Nucleus accumbens (tissue), 56 donors: ENCODE measurements around the gene APOO.
"Not testable (repeated sequence)": the region's sequence is repeated elsewhere in the genome, so short reads cannot be mapped to it uniquely, and the experiment has no call there.

ENCODE experiments used
- DNase-seq, 56 donors: peaks; one replicate each; lab custom pipeline; 2025; lab: John Stamatoyannopoulos, UW

The APOO gene

DNA sequence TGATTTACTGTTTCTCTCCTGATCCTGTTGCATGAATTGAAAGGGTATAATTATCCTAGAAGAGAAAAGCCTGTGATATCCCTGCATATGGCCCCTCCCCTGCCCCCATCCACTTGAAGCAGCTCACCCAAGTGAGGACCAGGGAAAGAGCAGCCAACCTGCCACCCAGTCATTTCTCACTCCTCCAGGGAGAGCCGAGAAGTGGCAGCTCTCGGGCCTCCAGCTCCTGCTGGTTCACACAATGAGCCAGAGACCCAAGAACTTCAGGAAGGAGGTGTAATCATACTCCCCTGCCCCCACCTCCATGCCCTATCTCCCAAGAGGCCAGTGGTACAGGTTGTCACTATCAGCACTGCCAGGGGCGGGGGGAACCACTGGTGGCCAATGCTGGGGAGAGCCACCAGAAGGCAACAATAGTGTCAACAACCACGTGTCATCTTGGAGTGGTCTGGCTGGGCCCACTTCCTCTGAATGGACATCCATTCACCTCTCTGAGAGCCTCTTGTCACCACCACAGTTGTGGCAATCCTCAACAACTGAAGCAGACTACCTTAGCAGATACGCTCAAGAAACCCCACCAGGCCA is 42.9 kb downstream of the APOO start:
- DNase-seq, result no peak

GRCh38 chrX:23861952-23862351 is 45.8 kb downstream of the APOO start:
- DNase-seq, result not testable (repeated sequence)

DNA sequence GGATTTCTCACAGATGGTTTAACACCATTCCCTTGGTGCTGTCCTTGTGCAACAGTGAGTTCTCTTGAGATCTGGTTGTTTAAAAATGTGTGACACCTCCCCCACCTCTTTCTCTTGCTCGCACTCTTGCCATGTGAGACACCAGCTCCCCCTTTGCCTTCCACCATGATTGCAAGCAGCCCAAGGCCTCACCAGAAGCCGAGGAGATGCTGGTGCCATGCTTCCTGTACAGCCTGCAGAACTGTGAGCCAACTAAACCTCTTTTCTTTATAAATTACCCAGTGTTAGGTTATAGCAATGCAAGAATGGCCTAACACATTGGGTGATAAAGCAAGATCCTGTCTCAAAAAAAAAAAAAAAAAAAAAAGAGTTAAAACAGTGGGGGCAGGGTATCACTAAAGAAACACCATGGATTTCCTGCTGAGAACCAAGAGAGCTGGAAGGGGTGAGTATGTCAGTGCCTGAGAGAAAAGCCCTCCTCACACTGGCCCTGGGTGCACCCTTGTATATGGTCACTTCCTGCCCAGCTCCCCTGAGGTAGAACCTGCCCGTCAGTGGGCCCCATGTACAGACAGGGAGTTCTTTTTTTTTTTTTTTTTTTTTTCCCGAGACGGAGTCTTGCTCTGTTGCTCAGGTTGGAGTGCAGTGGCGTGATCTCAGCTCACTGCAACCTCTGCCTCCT is 46.4 kb downstream of the APOO start:
- no peak for DNase-seq

DNA sequence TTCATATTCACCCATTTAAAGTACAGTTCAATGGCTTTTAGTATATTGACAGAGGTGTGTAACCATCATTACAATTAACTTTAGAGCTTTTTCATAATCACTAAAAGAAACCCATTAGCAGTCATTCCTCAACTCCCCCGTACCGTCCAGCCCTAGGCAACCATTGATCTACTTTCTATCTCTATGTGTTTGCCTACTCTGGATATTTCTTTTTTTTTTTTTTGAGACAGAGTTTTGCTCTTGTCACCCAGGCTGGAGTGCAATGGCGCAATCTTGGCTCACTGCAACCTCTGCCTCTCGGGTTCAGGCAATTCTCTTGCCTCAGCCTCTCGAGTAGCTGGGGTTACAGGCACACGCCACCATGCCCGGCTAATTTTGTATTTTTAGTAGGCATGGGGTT is 48.5 kb downstream of the APOO start:
- DNase-seq, result not testable (repeated sequence)

- DNase-seq, result no peak
Observed at GRCh38 chrX:23857935-23858334, 49.8 kb downstream of the APOO start.

GRCh38 chrX:23857363-23857762 is 50.4 kb downstream of the APOO start:
- no peak for DNase-seq

GRCh38 chrX:23855569-23855968 is 52.2 kb downstream of the APOO start:
- DNase-seq, result no peak

- DNase-seq, result no peak
Observed at GRCh38 chrX:23854945-23855344, 52.8 kb downstream of the APOO start.

GRCh38 chrX:23854122-23854521 is 53.6 kb downstream of the APOO start:
- DNase-seq, result no peak

DNA sequence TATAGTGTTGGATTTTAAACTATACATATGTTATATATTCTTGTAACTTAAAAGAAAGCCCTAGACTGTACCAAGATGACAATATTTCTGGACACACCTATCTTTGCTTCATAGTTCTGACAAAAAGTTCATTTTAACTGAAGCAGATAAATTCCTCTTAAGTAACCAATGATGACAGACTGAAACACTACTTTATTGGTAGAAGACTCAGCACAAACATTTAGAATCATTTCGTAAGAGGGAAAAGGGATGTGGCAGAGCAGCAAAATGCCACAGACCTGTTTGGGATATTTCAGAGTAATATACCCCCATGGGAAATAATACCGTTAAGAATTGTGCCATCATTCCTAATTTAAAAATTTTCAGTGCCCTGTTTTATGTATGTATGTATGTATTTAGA is 56.2 kb downstream of the APOO start:
- no peak for DNase-seq

- no peak for DNase-seq
Observed at GRCh38 chrX:23849241-23849640, 58.5 kb downstream of the APOO start.

DNA sequence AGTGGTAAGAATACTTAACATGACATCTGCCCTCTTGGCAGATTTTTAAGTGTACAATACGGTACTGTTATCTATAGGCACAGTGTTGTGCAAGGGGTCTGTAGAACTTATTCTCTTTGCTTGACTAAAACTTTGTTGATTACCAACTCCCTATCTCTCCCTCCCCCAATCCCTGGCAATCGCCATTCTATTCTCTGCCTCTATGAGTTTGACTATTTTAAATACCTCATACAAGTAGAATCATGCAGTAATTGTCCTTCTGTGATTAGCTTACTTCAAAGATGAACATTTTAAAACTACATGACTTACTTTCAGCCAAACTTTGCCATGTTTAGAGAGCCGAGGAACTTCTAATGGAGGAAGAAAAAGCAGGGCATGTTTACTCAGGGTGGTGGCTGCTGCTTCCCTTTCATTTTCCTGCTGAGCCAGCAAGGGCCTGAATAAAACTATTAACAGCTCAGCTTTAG is 62.4 kb downstream of the APOO start:
- no peak for DNase-seq

DNA sequence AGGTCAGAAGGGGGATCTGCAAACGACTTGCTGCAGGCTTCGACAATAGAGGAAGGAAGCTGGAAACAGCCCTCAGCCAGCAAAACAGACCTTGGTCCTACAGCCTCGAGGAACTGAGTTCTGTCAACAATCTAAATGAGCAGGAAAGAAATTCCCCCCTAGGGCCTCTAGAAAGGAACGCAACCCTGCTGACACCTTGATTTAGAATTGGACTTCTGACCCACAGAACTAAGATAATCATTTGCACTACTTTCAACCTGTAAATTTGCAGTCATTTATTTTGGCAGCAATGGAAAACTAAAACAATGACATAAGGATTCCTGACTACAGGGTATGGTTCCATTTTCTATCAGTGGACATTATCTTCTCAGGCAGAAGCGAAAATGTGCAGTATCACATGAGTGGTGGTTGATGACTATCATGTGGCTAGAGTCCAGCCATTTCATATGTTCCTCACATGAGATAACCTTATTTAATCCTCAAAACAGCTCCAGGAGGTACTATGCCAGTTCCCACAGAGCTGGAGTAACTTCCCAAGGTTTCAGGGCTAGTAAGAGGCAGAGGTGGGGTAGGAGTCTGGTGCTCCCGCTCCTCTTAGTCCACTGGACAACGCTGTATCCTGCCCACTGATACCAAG is 63.1 kb downstream of the APOO start:
- peak in 1 of 56 donors; percentile 3 for DNase-seq

- no peak for DNase-seq
Observed at GRCh38 chrX:23841847-23842522, 65.8 kb downstream of the APOO start.

- DNase-seq, result no peak
Observed at GRCh38 chrX:23840674-23841073, 67.1 kb downstream of the APOO start.

GRCh38 chrX:23838953-23839352 is 68.8 kb downstream of the APOO start:
- no peak for DNase-seq

DNA sequence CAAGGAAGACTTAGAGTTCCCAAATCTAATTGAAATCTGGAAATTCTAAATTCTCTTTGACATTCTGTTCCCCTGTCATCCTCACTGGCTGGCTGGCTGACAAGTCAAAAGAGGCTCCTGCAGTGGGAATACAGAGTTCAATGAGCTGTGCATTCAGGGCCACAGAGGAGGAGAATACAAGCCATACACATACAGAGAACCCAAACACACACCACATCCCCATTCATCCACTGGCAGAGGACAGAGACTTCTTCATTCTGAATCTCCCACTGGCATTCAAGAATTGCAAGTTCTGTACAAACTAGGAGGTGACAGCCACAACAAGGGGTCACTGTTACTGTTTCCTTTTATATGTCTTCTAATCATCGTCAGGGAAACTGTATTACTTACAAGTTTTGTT is 75.0 kb downstream of the APOO start:
- no peak for DNase-seq

DNA sequence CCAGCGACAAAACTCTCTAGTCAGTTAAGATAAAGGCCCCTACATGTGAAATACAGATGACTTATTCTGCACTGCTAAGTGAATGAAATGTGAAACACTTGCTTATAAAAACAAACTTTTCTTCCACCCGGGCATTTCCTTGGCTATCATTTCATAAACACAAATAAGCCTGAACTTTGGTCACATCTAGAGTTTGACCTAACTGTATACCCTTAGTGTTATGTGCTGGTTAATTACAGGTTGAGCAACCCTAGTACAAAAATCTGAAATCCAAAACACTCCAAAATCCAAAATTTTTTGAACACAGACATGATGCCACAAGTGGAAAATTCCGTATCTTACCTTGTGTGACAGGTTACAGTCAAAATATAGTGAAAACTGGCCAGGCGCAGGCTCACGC is 78.9 kb downstream of the APOO start:
- no peak for DNase-seq

DNA sequence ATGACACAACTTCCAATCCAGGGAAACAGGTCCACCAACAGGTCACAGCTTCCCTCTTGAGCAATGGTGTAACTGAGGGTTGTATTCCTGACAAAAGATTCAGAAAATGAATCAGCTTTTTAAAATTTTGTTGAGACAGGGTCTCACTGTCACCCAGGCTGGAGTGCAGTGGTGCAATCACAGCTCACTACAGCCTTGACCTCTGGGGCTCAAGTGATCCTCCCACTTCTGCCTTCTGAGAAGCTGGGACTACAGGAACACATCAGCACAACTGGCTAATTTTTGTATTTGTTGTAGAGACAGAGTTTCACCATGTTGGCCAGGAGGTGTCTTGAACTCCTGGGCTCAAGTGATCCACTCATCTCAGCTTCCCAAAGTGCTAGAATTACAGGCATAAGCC is 81.1 kb downstream of the APOO start:
- no peak for DNase-seq

- DNase-seq, result no peak
Observed at GRCh38 chrX:23826216-23826615, 81.5 kb downstream of the APOO start.

GRCh38 chrX:23825675-23826074 is 82.1 kb downstream of the APOO start:
- no peak for DNase-seq

- no peak for DNase-seq
Observed at GRCh38 chrX:23822841-23823240, 84.9 kb downstream of the APOO start.
